ENCODE results near the gene B4GALNT2.
"Not testable (repeated sequence)": the region's sequence is repeated elsewhere in the genome, so short reads cannot be mapped to it uniquely, and the experiment has no call there.

The B4GALNT2 gene, protein sequence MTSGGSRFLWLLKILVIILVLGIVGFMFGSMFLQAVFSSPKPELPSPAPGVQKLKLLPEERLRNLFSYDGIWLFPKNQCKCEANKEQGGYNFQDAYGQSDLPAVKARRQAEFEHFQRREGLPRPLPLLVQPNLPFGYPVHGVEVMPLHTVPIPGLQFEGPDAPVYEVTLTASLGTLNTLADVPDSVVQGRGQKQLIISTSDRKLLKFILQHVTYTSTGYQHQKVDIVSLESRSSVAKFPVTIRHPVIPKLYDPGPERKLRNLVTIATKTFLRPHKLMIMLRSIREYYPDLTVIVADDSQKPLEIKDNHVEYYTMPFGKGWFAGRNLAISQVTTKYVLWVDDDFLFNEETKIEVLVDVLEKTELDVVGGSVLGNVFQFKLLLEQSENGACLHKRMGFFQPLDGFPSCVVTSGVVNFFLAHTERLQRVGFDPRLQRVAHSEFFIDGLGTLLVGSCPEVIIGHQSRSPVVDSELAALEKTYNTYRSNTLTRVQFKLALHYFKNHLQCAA

DNA sequence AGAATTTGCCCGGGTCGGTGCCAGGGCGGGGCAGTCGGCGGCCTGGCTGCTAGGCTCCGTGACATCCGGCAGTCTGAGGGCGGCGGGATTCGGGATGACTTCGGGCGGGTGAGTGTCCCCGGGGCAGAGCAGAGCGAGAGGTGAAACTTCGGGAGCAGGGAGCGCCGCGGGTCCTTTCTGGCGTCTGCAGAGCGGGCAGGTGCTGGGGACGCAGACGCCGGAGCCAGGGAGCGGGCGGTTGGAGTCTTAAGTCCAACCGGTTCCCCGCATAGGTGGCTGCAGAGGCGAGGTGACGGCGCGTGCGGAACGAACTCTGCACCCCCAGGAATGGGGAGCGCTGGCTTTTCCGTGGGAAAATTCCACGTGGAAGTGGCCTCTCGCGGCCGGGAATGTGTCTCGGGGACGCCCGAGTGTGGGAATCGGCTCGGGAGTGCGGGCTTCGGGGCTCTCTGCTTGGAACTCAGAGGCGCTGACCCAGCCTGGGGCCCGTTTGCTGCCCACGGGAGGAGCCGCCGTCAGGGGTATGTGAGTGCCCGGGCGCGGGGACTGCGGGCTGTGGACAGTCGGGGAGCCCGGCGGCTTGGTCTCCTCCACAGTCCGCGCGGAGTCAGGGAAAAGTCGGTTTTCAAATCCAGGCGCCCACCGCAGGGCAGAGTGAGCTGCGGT is at the start of gene B4GALNT2:
TSS of gene B4GALNT2 (plus strand) at position 71 of the 666 bp plus-strand sequence. CDS start at position 95, 24 bp downstream.
- H3K4me1 ChIP-seq: no peaks in the 10 kb centered on the region
- no peaks in the 10 kb centered on the region for H4K20me1 ChIP-seq
- H3K9me3 ChIP-seq (replicated peaks in 1 of 11): peaks cover 30 to 60% (median 45%) of the 10 kb centered on the region in 11 experiments
- no peak for TF ChIP-seq Cebpa-rat (IDR thresholded peaks at IDR 0.05)
- no peaks in the 10 kb centered on the region for H3K36me3 ChIP-seq
- H3K4me2 ChIP-seq: no peak within 1 kb of the TSS
- H3K4me3 ChIP-seq: no peak within 1 kb of the TSS
- H3K27ac ChIP-seq: no peak within 1 kb of the TSS
- peaks cover 15 to 32% (median 23%) of the 10 kb centered on the region in 11 experiments; a peak in 21 of 22 replicates for H3K27me3 ChIP-seq
- H3K9ac ChIP-seq: no peak within 1 kb of the TSS

DNA sequence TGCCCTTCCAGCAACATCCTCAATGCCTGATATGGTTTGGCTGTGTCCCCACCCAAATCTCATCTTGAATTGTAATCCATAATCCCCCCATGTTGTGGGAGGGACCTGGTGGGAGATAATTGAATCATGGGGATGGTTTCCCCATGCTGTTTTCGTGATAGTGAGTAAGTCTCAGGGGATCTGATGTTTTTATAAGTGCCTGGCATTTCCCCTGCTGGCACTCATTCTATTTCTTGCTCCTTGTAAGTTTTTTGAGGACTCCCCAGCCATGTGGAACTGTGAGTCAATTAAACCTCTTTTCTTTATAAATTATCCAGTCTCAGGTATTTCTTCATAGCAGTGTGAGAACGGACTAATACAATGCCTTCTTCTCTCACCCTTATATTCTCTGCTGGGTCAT is 47.5 kb upstream of the B4GALNT2 start:
- not testable (repeated sequence) for H4K20me1 ChIP-seq

DNA sequence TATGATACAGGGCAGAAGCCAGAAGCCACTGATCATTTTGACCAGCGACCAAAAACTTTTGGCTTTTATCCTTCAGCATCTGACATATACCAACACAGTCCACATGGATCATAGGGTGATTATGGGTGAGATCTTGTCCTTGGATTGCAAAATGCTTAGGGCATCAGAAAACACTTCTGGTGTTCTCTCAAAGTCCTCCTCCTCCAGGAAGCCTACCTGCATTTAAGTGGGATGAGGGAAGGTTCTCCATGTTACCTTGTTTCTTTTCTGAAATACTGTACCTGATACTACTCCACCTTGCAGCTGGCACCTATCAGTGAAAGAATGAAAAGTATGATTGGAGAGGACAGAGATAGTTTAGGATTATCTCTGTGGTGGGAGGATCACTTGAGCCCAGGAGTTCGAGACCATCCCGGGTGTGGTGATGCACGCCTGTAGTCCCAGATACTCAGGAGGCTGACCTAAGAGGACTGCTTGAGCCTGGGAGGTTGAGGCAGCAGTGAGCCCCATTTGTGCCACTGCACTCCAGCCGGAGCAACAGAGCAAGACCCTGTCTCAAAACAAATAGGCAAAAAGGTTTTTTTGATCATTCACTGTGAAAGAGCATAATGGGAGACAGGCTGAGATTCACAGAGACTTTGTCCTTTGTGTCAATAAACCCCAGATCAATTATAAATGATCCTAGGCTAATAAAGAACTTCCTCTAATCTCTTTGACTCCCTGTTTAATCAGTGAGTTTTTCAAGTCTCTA is 46.8 kb upstream of the B4GALNT2 start:
- Histone ChIP-seq H3K9ac (no peak overlapping the region), H3K4me1 (peaks cover 0 to 7% (median 0%) of the 10 kb centered on the region in 10 experiments; a peak in 4 of 20 replicates), H3K27ac (no peak overlapping the region), H3K4me3 (no peak overlapping the region), H3K9me3 (replicated peaks in 1 of 11) (peaks cover 0 to 4% (median 0%) of the 10 kb centered on the region in 11 experiments; a peak in 5 of 22 replicates), H3K4me2 (0 out of 22 replicates have a peak overlapping the region, but pooled peaks of 2 of the 11 experiments have one; percentile 3 to 41), H4K20me1 (no peaks in the 10 kb centered on the region), H3K27me3 (no peaks in the 10 kb centered on the region), H3K36me3 (no peaks in the 10 kb centered on the region)
- TF ChIP-seq Cebpa-rat (IDR thresholded peaks at IDR 0.05): no peak

More for the DNA sequence above, 47.5 kb upstream of the B4GALNT2 start:
- not testable (repeated sequence) for H3K27me3 ChIP-seq; H3K36me3 ChIP-seq; H3K27ac ChIP-seq; H3K4me1 ChIP-seq; H3K4me3 ChIP-seq; H3K9me3 ChIP-seq (replicated peaks in 1 of 11); H3K9ac ChIP-seq
- peak overlapping the region in 3 of 11 experiments; percentile 3 to 41 (median 11); a peak in 2 of 22 replicates for H3K4me2 ChIP-seq

DNA sequence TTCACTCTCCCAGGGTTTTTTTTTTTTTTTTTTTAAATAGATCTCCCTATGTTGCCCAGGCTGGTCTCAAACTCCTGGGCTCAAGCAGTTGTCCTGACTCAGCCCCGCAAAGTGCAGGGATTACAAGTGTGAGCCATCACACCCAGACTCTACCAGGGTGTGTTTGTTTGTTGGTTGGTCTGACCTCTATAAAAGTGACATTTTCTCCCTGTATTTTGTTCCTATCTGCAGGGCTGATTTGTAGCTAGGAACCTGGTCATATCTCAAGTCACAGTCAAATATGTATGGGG is 46.3 kb upstream of the B4GALNT2 start:
- Histone ChIP-seq H3K36me3 (no peaks in the 10 kb centered on the region), H3K9me3 (replicated peaks in 1 of 11) (peaks cover 0 to 10% (median 0%) of the 10 kb centered on the region in 11 experiments; a peak in 5 of 22 replicates), H3K9ac (no peak overlapping the region), H3K4me2 (no peak overlapping the region), H3K4me1 (peaks cover 0 to 7% (median 0%) of the 10 kb centered on the region in 10 experiments; a peak in 4 of 20 replicates), H4K20me1 (no peaks in the 10 kb centered on the region), H3K27me3 (no peaks in the 10 kb centered on the region), H3K4me3 (no peak overlapping the region), H3K27ac (no peak overlapping the region)
- TF ChIP-seq Cebpa-rat (IDR thresholded peaks at IDR 0.05): no peak

DNA sequence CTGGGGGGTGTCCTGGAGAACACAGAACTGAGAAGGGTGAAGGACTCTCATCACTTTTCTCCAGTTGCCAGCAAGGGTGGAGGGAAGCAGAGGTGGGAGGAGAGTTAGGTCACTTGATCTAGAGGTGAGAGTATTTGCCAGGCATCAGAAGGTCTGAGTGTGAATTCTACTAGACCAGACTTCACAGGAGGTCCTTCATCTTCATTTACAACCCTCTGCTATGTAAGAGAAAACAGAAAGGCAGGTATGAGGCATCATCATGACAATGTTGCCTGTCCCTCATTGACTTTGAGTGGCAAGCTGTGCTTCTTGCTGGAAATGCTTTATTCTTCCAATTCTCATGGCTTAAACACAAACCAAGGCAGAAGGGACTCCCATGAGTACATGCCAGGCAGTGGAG is 45.9 kb upstream of the B4GALNT2 start:
- Histone ChIP-seq H3K36me3 (no peaks in the 10 kb centered on the region), H3K9me3 (replicated peaks in 1 of 11) (peaks cover 0 to 13% (median 0%) of the 10 kb centered on the region in 11 experiments; a peak in 5 of 22 replicates), H3K4me3 (no peak overlapping the region), H3K27ac (no peak overlapping the region), H3K4me2 (no peak overlapping the region), H3K9ac (no peak overlapping the region), H3K4me1 (peaks cover 0 to 7% (median 0%) of the 10 kb centered on the region in 10 experiments; a peak in 4 of 20 replicates), H4K20me1 (no peaks in the 10 kb centered on the region), H3K27me3 (no peaks in the 10 kb centered on the region)
- no peak for TF ChIP-seq Cebpa-rat (IDR thresholded peaks at IDR 0.05)

DNA sequence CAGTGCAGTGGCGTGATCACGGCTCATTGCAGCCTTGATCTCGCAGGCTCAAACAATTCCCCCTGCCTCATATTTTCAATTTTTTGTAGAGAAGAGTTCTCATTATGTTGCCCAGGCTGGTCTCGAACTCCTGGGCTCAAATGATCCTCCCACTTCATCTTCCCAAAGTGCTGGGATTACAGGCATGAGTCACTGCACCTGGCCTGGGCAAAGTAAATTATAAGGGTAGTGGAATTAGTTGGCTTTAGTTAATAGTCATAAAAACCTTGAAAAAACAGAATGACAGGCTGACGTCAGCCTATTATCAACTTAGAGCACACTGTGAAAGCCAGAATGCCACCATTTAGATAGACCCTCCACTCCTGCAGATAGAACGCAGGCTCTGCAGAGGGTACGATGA is 43.5 kb upstream of the B4GALNT2 start:
- Histone ChIP-seq H3K4me1 (peaks cover 0 to 7% (median 0%) of the 10 kb centered on the region in 10 experiments; a peak in 4 of 20 replicates), H3K27me3 (no peaks in the 10 kb centered on the region), H3K4me2 (no peak overlapping the region)

DNA sequence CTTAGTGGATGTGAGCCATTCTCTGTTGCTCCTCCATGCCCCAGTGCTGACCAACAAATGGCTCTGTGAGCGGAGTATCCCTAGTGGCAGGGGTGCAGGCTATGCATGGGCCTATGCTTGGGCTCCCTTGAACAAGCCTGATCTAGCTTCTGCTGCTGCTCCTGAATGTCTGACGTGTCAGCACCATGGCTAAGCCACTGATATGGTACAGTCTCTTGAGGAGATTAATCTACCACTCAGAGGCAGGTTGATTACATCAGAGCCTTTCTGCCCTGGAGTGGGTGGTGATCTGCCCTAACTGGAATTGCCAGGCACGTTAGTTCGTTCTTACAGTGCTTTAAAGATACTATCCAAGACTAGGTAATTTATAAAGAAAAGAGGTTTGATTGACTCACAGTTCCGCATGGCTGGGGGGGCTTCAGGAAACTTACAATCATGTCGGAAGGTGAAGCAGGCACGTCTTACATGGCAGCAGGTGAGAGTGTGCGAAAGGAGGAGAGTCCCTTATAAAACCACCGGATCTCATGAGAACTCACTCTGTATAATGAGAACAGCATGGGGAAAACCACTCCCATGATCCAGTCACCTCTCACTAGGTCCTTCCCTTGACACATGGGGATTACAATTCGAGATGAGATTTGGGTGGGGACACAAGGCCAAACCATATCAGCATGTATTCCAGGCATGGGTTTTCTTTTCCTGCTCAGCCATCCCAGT is 41.5 kb upstream of the B4GALNT2 start:
- H3K4me3 ChIP-seq: no peak overlapping the region
- no peak overlapping the region for H3K9ac ChIP-seq
- no peak for TF ChIP-seq Cebpa-rat (IDR thresholded peaks at IDR 0.05)
- no peak overlapping the region for H3K4me2 ChIP-seq
- H3K27me3 ChIP-seq: no peaks in the 10 kb centered on the region
- no peaks in the 10 kb centered on the region for H3K36me3 ChIP-seq
- peaks cover 0 to 15% (median 0%) of the 10 kb centered on the region in 11 experiments; a peak in 4 of 22 replicates for H3K9me3 ChIP-seq (replicated peaks in 1 of 11)
- no peaks in the 10 kb centered on the region for H3K4me1 ChIP-seq
- no peak overlapping the region for H3K27ac ChIP-seq
- no peaks in the 10 kb centered on the region for H4K20me1 ChIP-seq

More for the DNA sequence above, 43.5 kb upstream of the B4GALNT2 start:
- H4K20me1 ChIP-seq: no peaks in the 10 kb centered on the region
- no peak for TF ChIP-seq Cebpa-rat (IDR thresholded peaks at IDR 0.05)
- no peak overlapping the region for H3K27ac ChIP-seq
- H3K9me3 ChIP-seq (replicated peaks in 1 of 11): peaks cover 0 to 15% (median 0%) of the 10 kb centered on the region in 11 experiments; a peak in 5 of 22 replicates
- no peaks in the 10 kb centered on the region for H3K36me3 ChIP-seq
- no peak overlapping the region for H3K9ac ChIP-seq
- H3K4me3 ChIP-seq: no peak overlapping the region

DNA sequence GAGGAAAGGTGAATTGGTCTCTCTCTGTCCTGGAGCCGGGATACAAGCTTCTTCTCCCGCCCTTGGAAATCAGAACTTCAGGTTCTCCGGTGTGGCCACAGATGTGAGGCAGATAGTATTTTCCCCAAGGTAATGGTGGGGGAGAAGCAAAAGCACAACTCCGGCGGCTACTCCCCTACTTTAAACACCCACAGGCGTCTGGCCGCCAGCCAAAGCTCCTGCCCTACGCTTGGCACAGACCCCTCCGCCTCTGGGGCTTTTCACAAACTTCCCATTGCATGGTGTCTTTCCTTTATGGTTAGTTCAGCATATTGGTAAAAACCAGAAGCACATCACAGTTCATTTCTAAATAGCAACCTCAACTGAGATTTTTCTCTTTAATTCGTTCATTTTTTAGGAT is 39.4 kb upstream of the B4GALNT2 start:
- no peaks in the 10 kb centered on the region for H3K4me1 ChIP-seq
- H3K9me3 ChIP-seq (replicated peaks in 1 of 11): peaks cover 0 to 15% (median 0%) of the 10 kb centered on the region in 11 experiments; a peak in 4 of 22 replicates
- H3K27ac ChIP-seq: no peak overlapping the region
- H3K4me2 ChIP-seq: no peak overlapping the region
- H4K20me1 ChIP-seq: no peaks in the 10 kb centered on the region
- H3K36me3 ChIP-seq: no peaks in the 10 kb centered on the region
- no peak for TF ChIP-seq Cebpa-rat (IDR thresholded peaks at IDR 0.05)
- H3K9ac ChIP-seq: no peak overlapping the region
- H3K4me3 ChIP-seq: no peak overlapping the region
- no peaks in the 10 kb centered on the region for H3K27me3 ChIP-seq
